PC-9 (cell line): ENCODE data around the gene SBSN.

ENCODE experiments used
- CTCF ChIP-seq: fragments of 200-600 bp; sonication (generic); conservative IDR thresholded peaks from 2 replicates; pipeline ENCODE4 v1.6.1; 2017; ENCODE audit warnings: mixed run types, antibody characterized with exemption, mild to moderate bottlenecking, moderate library complexity
- EZH2 ChIP-seq: fragments of 200-600 bp; sonication (generic); IDR thresholded peaks from 2 replicates; pipeline ENCODE4 v1.8.0; 2017; ENCODE audit warnings: antibody characterized with exemption, low read depth

GRCh38 chr19:35491836-35492360 is 36.2 kb downstream of the SBSN start:
- TF ChIP-seq CTCF, result no peak
- no peak for TF ChIP-seq EZH2
